PC-3 (cell line): ENCODE results near the gene TSPAN2.

Source experiments
- EZH2phosphoT487 ChIP-seq: fragments of 300-600 bp; sonication (generic); IDR thresholded peaks from 2 replicates; pipeline ENCODE4 v1.6.1; 2018; ENCODE audit warnings: mild to moderate bottlenecking, antibody characterized with exemption, low read length, borderline replicate concordance
- TF ChIP-seq, protein P1 (sequence below): fragments of 300-600 bp; sonication (generic); conservative IDR thresholded peaks from 2 replicates; pipeline ENCODE4 v1.5.1; 2017; ENCODE audit warnings: antibody characterized with exemption, low read depth, mild to moderate bottlenecking, low read length

- no peak for TF ChIP-seq EZH2phosphoT487
- TF ChIP-seq, protein P1, sequence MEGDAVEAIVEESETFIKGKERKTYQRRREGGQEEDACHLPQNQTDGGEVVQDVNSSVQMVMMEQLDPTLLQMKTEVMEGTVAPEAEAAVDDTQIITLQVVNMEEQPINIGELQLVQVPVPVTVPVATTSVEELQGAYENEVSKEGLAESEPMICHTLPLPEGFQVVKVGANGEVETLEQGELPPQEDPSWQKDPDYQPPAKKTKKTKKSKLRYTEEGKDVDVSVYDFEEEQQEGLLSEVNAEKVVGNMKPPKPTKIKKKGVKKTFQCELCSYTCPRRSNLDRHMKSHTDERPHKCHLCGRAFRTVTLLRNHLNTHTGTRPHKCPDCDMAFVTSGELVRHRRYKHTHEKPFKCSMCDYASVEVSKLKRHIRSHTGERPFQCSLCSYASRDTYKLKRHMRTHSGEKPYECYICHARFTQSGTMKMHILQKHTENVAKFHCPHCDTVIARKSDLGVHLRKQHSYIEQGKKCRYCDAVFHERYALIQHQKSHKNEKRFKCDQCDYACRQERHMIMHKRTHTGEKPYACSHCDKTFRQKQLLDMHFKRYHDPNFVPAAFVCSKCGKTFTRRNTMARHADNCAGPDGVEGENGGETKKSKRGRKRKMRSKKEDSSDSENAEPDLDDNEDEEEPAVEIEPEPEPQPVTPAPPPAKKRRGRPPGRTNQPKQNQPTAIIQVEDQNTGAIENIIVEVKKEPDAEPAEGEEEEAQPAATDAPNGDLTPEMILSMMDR: no peak
Observed at GRCh38 chr1:115065021-115065420, 24.3 kb downstream of the TSPAN2 start.
